Peyer's patch (tissue), 4 donors: Measurements from ENCODE around the gene DIP2B.

ENCODE experiments used
- POLR2A ChIP-seq, 2 donors: fragments of 450-650 bp; IDR thresholded peaks; one replicate each; pipeline ENCODE4 v1.5.1; 2017; ENCODE audit warnings: antibody characterized with exemption in 2 of 2, mild to moderate bottlenecking in 2 of 2, moderate library complexity in 2 of 2
- TF ChIP-seq, protein P1 (sequence below), 6 experiments: fragments of 450-650 bp in 4 of 6; fragments of 200-600 bp in 2 of 6; sonication (generic) in 1 of 6; IDR thresholded peaks; one replicate each; pipeline ENCODE4 v1.5.1; 2017 to 2019; ENCODE audit warnings: antibody characterized with exemption in 6 of 6, mild to moderate bottlenecking in 3 of 6, moderate library complexity in 1 of 6

DNA sequence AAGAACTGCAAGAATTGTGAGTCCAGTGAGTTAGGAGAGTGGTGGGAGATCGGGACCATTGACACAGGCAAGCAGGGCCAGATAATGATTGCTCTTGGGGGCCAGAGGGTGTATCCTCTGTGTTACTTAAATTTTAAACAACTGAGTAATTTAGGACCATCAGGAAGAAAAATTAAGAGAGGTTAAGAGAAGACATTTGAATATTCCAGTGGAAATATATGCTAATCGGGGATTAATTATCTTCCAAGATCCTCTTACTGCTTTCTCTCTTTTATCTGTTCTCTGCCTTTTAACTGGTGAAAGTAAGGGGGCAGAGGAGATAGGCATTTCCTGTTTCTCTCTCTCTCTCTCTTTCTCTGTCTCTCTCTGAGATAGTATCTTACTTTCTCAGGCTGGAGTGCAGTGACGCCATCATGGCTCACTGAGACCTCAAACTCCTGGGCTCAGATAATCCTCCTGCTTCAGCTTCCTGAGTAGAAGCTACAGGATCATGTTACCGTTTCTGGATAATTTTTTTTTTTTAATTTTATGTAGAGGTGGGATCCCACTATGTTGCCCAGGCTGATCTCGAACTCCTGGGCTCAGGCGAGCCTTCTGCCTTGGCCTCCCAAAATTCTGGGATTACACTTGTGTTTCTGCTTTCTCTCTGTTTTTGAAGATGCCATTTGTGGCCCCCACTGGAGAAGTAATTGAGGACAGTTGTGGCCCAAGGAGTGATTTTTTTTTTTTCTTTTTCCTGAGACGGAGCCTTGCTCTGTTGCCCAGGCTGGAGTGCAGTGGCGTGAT is 85.1 kb downstream of the DIP2B start:
- no peak for TF ChIP-seq POLR2A (IDR thresholded peaks at IDR 0.05)
- TF ChIP-seq, protein P1, sequence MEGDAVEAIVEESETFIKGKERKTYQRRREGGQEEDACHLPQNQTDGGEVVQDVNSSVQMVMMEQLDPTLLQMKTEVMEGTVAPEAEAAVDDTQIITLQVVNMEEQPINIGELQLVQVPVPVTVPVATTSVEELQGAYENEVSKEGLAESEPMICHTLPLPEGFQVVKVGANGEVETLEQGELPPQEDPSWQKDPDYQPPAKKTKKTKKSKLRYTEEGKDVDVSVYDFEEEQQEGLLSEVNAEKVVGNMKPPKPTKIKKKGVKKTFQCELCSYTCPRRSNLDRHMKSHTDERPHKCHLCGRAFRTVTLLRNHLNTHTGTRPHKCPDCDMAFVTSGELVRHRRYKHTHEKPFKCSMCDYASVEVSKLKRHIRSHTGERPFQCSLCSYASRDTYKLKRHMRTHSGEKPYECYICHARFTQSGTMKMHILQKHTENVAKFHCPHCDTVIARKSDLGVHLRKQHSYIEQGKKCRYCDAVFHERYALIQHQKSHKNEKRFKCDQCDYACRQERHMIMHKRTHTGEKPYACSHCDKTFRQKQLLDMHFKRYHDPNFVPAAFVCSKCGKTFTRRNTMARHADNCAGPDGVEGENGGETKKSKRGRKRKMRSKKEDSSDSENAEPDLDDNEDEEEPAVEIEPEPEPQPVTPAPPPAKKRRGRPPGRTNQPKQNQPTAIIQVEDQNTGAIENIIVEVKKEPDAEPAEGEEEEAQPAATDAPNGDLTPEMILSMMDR (IDR thresholded peaks at IDR 0.05): no peak
